GM19467 (cell line): Measurements from ENCODE around the gene KIAA1143.

Source experiments
- ATAC-seq: cut with Tn5 transposase; IDR thresholded peaks from one replicate; pipeline ENCODE4 v1.9.1; 2021; ENCODE audit warnings: mild to moderate bottlenecking, moderate library complexity; ENCODE audit not compliant: unreplicated experiment

KIAA1143 gene

DNA sequence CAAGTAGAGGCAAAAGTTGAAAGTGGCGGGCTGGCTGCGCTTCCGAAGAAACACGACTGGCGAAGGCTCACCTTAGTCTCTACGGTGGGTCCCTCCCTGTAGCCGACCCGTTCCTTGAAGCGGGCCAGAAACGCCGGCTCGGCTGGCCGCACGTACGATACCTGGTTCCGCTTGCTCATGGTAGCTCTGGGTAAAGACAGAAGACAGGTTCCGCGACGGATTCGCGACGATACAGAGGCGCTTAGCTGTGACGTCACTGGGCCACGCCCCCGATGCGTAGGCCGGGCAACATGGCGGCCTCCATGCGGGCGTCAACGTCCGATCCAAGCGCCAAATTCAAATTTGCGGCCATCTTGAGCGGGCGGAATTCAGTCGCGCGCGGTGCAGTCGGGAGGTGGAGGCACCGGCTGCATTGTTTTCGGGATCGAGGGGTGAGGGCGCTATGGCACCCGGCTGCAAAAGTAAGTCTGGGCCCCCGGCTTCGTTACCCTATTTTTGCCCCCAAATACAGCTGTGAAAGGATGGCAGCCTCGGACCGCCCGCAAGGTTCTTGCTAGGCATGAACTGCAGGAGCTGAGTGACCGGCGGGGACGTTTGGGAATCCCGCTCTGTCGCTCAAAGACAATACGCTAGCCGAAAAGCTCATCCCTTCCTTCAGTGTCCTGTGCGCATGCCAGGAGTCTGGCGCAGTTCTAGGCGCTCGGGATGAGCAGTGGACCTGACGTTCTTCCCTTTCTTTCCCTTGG lies at the start of gene KIAA1143, which contains the start of gene KIF15:
TSS of gene KIAA1143 (minus strand) at position 196 of the 746 bp plus-strand sequence. CDS start at position 179, 17 bp downstream.
TSS of gene KIF15 (plus strand) at position 371 of the 746 bp plus-strand sequence. CDS start at position 443, 72 bp downstream.
- ATAC-seq = peak; percentile 91

DNA sequence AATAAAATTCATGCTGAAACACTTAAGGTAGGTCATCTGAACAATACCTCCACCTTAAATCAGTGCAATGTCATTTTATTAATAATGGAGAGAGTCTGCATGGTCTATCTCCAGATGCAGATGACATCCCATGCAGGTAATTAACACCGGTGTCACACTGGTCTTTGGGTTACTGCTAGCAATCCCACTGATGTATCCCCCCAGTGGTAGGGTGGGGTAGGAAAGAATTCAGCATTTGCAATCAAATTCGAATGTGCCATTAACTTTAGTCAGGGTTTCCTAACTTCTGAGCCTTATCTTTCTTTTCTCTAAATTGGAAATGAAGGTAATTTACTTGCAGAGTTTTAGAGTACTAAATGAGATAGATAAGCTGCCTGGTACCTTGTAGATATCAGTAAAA lies 44.5 kb upstream of the KIAA1143 start:
- ATAC-seq = no peak

DNA sequence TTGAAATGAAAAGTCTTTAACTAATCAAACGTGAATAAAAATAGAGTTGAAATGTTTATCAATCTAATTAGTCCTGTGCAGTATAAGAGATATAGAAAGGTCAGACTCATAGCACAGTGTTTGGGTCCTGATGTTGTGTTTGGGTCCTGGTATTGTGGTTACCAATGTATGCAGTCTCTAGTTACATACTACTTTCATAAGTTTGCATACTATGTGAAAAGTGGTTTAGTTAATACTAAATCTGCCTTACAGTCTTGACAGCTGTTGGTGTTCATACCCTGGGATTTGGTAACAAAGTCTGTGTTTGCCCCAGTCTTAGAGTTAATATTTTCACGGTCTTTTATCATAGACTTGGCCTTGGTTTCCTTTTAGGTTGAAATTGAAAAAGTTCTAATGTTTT lies 41.9 kb upstream of the KIAA1143 start:
- ATAC-seq = no peak

DNA sequence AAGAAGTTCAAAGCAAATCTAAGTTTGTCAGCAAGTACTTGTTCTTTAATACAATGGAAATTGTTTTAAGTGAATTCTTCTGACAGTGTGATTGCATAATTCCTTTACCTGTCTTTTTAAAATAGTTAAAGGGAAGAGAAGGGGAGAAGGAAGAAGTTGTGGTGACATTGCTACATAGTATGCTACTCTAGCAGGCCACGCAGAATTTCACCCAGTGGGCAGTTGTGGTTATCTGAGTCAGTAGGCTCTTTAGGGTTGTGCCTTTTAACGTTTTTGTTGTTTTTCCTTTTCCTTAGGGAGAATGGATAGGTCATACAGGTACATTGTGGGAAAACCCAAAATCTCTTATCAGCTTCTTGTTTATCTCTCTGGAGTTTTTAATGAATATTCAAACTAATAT lies 40.6 kb upstream of the KIAA1143 start:
- ATAC-seq = no peak

DNA sequence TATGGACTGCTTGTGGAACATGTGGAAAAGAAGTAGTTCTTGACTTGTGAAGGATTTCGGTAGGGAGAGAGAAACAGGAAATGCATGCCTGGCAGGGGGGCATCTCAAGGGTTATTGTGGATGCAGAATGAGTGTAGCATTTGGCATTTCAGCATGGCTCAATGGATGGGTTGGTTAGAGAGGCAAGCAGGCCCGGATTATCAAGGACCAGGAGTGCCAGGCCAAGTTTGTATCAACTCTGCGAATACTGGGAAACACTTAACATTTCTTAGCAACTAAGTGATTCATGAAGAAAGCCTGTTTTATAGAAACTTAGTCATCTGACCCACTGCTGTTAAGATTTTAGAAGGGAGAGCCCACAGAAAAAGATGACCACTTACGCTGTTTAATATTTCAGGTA lies 33.8 kb upstream of the KIAA1143 start:
- ATAC-seq = no peak

DNA sequence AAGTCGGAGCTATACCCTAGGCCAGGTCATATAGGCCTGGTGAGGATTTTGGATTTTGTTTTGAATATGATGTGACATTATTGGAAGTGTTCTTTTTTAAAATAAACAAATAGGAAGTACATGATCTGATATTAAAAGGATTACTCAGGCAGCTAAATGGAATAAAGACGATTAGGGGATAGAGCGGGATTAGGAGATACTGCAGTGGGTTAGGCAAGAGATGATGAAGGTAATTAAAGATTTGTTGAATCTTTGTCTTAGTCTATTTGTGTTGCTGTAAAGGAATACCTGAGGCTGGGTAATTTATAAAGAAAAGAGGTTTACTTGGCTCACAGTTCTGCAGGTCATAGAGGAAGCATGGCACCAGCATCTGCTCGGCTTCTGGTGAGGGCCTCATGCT lies 21.5 kb upstream of the KIAA1143 start:
- ATAC-seq = no peak

DNA sequence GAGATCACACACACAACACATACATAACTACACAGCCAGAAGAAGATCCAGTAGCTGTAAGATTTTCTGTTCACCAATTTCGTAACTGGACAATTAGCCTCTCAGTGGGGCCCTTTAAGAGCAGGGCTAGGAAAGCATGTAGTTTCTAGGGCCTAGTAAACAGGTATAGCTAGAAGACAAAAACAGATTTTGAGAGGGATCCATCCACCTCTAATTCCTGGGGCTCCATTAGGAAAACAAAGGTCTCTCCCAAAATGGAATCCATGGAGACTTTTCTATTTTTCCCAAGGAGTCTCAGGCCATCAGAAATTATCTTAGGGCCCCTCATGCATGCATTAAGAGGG lies 10.7 kb upstream of the KIAA1143 start:
- ATAC-seq = no peak

DNA sequence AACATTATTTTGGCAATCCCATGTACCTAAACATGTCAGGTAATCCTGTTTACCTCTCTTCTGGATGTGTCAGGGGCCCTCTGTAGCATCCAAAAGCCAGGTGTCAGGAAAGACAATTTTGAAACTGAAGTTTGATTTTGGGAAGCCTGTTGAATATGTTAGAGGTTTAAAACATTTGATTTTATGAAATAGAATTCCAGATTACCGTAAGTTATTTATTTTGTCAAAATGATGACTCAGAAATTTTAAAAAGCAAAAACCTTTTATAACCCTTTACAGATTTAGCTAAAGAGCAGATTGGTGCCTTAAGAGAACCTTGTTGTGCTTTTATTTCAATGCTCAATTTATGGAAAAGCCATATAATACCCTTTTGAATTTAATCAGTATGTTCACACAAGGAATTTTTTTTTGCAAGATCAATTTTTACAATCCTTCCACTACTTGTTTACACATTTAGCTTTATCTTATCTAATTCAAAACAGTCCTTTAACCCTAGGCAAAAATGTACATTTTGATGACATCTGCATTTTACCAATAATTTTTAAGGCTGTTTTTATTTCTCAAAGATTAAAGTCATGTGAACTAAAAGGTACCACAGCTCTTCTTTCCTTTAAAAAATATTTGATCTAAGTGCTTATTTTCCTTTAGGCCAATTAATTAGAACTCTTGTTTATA lies 10.1 kb upstream of the KIAA1143 start:
- no peak for ATAC-seq

DNA sequence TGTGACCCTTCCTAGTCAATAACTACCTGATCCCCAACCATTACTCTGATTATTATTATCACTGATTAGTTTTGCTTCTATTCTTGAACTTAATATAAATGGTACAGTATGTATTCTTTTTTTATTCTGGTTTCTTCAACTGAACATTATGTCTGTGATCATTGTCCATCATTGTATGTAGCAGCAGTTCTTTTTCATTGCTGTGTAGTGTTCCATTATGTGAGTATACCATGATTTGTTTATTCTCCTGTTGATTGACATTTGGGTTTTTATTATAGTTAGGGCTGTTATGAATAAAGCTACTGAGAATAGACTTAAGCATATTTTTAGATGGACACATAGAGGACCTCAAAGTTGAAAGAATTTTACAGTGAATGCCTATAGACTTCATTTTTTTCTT lies 2.8 kb upstream of the KIAA1143 start:
- ATAC-seq = no peak

DNA sequence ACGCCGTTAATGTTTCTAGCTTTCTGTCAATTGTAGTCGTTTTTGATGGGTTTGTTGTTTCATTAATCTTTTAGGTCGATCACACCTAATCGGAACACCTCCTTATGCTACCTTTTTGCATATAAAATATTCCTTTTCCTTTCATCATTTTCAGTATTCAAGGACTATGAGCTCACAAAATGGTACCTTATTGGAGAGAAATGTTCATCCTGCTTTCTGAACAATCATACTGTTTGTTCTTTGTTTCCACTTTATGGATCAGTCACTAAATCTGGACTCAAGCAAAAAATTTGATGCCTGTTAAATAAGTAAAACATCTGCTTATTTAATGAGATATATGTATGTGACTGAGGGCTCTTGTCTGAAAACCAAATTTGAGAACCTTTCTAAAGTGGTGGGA lies 1.3 kb upstream of the KIAA1143 start:
- ATAC-seq = no peak

DNA sequence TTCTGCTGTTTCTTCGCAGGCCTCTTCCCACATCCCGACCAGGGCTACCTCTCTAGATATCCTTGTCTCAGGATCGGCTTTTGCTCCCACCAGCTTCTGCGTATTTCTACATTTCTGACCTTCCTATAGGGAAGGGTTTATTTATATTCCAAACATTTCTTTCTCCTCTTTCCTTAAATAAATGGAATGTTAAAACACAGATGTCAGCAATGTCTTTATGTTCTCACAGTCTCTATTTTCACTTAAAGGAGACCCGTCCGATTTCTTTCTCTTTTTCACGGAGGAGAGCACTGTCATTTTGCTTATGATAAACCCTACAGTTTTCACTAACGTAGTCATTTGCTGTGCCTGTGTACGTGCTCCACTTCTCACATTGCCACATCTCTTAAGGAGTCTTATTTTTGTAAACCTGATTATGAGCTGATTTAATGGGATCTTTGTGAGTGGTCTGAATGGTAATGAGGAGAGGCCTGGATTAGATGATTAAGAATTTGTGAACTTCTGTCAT lies 805 bp upstream of the KIAA1143 start:
- ATAC-seq = no peak

DNA sequence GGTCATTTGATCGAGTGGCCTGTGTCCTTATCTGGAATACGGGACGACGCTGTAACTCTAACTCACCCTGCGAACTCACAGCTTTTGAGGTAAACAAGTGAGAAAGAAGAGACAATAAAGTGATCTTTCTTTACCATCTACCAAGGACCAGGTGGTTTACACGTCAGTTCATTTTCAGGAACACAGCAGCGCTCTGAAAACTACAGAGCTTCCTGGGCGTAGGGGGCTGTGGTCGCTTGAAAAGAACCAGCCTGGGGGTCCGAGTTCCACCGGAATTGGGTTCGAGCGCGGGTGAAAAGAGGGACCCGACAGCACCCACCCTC lies 357 bp downstream of the KIAA1143 start:
- peak; percentile 1 for ATAC-seq

DNA sequence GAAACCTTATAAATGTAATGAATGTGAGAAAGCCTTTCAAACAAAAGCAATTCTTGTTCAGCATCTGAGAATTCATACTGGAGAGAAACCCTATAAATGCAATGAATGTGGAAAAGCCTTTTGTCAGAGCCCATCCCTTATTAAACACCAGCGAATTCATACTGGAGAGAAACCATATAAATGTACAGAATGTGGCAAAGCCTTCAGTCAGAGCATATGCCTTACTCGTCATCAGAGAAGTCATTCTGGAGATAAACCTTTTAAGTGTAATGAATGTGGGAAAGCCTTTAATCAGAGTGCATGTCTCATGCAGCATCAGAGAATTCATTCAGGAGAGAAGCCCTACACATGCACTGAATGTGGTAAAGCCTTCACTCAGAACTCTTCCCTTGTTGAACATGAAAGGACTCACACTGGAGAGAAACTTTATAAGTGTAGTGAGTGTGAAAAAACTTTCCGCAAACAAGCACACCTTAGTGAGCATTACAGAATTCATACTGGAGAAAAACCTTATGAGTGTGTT lies 26.7 kb downstream of the KIAA1143 start:
- ATAC-seq = no peak

DNA sequence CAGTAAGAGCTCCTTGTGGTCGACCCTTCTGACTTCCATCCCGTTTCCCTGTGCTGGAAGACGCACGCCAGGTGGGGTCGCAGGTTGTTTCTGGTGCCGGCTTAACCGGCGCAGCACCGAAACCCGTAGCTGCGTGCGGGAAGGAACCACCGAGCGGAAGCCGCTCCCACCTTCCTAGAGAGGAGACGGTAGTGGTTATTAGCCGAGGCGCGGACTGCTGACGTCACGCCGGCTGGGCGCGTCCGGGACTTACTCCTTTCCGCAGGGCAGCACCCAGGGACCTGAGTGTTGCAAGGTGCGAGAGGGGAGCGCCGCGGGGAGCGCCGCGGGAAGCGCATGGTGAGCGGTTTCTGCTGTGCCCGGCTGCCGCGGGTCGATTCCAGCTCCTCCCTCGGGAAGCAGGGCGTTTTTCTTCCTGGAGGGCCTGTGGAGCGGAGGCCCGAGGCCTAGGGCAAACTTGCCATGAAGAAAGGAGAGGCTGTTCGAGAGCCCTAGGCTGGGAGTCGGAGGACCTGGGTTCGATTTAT lies 32.0 kb downstream of the KIAA1143 start, which contains the start of gene ZNF501:
TSS of gene ZNF501 (plus strand) at position 252 of the 527 bp plus-strand sequence. CDS start 4,787 bp downstream, outside the sequence.
- ATAC-seq = peak; percentile 80

DNA sequence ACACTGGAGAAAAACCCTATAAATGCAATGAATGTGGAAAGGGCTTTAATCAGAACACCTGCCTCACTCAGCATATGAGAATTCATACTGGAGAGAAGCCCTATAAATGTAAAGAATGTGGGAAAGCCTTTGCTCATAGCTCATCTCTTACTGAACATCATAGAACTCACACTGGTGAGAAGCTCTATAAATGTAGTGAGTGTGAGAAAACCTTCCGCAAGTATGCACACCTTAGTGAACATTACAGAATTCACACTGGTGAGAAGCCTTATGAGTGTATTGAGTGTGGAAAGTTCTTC lies 39.4 kb downstream of the KIAA1143 start:
- ATAC-seq = no peak

DNA sequence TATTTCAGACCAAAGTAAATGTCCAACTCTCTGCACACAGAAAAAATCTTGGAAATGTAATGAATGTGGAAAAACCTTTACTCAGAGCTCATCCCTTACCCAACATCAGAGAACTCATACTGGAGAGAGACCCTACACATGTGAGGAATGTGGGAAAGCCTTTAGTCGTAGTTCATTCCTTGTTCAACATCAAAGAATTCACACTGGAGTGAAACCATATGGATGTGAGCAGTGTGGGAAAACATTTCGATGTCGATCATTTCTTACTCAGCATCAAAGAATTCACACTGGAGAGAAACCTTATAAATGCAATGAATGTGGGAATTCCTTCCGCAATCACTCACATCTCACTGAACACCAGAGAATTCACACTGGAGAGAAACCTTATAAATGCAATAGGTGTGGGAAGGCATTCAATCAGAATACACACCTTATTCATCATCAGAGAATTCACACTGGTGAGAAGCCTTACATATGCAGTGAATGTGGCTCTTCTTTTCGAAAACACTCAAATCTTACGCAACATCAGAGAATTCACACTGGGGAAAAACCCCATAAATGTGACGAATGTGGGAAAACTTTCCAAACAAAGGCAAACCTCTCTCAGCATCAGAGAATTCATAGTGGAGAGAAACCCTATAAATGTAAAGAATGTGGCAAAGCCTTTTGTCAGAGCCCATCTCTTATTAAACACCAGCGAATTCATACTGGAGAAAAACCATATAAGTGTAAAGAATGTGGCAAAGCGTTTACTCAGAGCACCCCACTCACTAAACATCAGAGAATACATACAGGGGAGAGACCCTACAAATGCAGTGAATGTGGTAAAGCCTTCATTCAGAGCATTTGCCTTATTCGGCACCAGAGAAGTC lies 40.0 kb downstream of the KIAA1143 start:
- ATAC-seq = no peak

DNA sequence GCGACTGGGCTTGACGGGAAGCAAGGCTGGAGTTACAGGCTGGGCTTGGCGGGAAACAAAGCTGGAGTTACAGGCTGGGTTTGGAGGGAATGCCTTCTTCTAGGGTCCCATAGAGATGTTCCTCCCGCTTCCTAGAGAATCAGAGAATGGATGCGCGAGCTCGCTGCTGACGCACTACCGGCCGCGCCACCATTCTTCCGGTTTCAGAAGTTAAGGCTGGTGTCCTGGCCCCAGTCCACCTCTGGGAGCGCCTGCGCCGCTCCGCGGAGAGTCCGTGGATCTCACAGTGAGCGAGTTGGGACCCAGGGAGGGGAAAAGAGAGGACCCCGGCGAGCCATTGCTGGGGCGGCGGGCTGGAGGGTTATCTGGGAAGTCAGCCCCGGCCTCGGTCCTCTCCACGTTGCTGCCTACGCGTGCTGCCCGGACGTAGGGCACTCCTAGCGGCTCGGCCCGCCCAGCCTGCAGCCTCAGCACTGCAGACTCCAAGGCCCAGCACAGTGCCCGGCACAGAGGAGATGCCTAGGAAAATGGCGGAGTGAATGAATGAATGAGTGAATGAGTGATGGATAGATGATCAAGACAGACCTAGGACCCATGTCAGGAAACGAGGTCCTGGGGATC lies 48.9 kb downstream of the KIAA1143 start, which contains the start of gene ZNF502:
TSS of gene ZNF502 (plus strand) at position 206 of the 621 bp plus-strand sequence. CDS start 7,602 bp downstream, outside the sequence.
- ATAC-seq = no peak
